Activated CD8-positive, alpha-beta memory T cell treated with anti-CD3 and anti-CD28 coated beads for 1 hour (primary cell): ENCODE data around the gene DYNC2LI1.

Experiments used
- DNase-seq, 2 donors: peaks; one replicate each; pipeline ENCODE4 v3.0.0-alpha.2; 2020; ENCODE audit warnings: low read depth in 1 of 2; ENCODE audit errors: extremely low read depth in 1 of 2

The DYNC2LI1 gene

GRCh38 chr2:43812006-43812405 is 38.2 kb downstream of the DYNC2LI1 start:
- no peak for DNase-seq

GRCh38 chr2:43812947-43813346 is 39.1 kb downstream of the DYNC2LI1 start:
- DNase-seq = no peak

- no peak for DNase-seq
Observed at GRCh38 chr2:43814711-43815110, 40.9 kb downstream of the DYNC2LI1 start.

DNA sequence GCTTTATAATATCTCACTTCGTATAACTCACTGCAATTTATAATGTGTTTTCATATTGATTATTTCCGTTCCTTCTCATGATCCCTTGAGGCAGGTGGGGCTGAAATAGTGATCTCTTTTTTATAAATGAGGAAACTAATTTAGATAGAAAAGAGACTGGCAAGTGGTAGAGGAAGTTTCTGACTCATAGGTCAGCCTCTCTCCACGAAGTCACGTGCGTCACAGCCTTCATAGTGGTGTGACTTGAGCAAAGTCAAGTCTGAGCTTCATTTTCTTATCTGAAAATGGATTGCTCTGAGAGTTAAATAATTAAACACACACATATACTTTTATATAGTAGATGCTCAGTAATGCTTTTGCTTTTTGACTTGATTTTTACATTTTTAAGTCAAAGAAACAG is 44.9 kb downstream of the DYNC2LI1 start:
- DNase-seq = no peak

GRCh38 chr2:43819491-43820163 is 45.8 kb downstream of the DYNC2LI1 start:
- DNase-seq = no peak

DNA sequence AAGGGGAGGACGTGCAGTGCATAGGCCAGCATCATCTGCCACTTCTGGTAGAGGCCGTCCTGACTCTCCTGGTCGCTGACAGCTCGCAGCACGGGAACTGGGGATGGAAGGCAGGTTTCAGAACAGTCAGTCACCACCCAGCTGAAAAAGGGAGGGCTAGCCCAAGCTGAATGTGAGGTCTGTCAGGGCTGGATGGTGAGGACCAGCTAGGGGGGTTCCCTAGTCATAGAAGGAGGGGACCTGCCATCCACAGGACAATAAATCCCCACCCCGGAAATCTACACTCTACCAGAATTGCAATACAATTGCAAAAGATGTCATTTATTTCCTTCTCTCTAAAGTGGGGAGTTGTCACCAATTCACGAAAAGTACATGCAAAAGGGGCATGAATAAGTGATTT is 49.0 kb downstream of the DYNC2LI1 start:
- DNase-seq = no peak

DNA sequence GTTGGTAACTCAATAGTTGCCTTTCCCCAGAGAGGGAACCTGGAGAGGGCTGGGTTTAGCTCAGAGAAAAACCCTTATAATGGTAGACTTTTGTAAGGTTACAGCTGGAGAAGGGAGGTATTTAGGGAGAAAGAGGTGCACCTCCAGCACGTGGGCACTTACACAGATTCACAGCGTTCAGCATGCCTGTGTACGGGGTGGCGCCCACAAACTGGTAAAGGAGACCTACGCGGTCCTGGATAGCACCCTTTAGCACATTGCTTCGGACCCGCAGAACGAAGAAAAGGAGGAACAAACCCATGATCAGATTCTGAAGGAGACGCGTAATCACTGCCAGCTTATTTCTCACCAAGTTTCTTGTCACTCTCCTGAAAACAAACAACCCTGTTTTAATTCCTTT is 49.9 kb downstream of the DYNC2LI1 start:
- no peak for DNase-seq

DNA sequence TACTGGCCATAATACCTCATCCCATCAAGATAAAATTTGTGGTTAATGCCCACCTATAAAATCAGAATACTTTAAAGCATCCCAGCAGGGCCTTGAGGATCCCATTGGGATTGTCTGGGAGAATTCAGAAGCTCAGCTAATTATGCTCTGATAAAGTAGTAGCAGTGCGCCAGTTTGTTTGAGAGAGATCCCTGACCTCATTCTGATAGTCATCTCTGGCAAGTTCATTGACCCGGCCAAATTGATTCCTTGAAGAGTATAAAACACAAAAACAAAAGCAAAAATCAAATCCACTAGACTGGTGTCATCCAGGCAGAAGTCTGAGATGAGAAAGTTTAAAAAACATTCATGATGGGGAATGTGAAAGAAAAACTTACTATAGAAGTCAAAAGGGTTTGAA is 50.7 kb downstream of the DYNC2LI1 start:
- DNase-seq = no peak

DNA sequence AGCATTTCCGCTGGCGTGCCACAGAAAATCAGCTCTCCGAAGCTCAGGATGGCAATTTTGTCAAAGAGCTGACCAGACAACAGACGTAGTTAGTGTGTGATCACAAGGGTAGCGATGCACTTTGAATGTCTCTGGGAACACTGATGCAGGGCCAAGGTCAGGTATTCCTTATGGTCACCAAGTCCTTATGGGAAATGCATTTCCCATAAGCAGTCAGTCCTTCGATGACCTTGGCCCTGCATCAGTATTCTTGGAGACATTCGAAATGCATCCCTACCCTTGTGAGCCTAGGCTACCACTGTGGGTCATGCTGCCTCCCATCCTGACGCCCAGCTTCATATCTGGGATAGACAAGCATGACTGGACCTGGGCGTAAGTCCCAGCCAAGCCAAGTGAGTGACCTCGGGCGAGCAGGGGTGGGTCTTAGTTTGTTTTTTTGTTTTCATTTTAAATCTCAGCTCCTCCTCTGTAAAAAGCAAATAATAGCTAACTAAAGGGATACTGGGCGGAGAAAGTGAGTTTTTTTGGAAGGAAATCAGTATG is 51.2 kb downstream of the DYNC2LI1 start:
- DNase-seq = no peak

- DNase-seq = no peak
Observed at GRCh38 chr2:43825841-43826240, 52.0 kb downstream of the DYNC2LI1 start.

GRCh38 chr2:43826305-43827250 is 52.7 kb downstream of the DYNC2LI1 start:
- DNase-seq = no peak

- DNase-seq = no peak
Observed at GRCh38 chr2:43831543-43832294, 57.9 kb downstream of the DYNC2LI1 start.

DNA sequence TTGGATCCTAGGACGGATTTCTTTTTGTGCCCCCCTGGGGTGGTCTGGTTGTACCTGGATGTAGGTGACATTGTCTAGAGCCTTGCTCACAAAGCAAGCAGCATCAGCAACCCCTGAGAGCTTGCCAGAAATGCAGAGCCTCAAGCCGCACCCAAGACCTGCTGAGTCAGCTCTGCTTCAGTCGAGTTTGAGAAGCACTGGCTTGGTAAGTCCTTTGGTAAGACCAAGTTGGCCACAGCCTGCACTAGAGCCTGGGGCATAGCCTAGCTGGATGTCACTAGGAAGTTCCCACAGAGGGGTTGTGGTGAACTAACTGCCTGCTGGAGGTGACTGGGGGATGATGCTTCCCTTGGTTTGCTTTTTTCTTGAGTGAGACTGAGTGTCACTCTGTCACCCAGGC is 58.6 kb downstream of the DYNC2LI1 start:
- no peak for DNase-seq

- no peak for DNase-seq
Observed at GRCh38 chr2:43837033-43837432, 63.2 kb downstream of the DYNC2LI1 start.

DNA sequence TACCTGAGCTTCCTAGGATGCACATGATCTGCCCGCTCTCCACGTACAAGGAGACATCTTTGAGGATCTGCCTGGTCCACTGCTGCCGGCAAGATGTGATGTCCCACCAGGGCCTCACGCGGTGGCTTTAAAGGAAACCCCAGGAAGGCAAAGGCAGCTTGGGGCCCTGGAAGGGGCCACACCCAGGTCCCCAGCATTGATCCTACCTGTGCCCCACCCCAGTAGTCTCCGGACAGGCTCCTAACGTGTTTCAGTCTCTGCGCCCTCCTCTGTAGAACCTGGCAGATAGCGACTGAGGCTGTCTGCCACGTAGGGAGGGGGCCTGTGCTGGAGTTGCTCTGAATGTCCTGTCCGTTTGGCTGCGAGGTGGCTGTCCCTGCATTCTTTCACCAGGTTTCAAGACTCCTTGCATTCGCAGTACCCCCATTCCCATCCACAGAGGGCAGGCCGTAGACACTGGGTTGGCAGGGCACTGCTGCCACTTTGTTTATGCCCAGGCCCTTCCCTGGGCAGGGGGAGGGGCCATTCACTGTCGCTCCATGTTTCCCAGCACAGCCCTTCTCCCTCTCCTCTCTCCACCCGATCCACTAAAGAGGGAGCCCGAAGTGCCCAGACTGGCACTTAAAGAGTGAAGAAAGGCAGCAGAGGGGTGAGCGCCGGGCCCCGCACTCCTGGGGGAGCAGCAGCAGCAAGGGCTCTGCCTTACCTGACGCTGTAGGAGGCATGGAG is 64.2 kb downstream of the DYNC2LI1 start:
- no peak for DNase-seq

DNA sequence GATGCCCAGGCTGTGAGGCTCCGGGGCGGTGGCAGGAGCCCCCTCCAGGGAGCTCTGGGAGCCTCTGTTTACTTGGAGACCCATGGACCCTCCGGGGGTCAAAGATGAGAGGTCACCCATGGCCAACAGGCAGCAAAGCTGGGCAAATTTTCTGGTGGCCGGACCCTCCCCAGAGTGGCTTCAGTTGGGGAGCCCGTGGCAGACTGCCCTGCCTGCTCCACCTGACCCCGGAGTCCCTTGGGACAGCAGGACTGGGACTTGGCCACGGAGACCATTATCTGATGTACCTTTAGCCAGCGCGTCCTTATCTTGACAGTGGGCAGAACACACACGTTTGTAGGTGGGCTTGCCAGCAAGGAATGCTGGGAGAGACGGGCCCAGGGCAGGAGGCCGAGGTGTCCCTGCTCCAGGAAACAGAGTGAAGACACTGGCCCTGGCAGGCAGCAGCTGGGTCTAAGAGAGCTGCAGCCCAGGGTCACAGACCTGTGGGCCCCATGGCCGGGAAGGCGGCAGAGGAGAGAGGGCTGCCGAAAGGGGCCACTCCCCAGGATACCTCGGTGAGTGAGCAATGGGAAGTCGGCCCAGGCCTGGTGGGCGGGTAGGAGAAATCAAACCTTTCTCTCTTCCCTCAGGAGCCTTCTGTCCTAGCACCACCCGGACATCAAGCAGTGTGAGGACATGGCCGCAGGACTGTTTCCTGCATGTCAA is 64.9 kb downstream of the DYNC2LI1 start, which contains the start of the genes ABCG5 and ABCG8:
TSS of gene ABCG5 (minus strand) at position 280 of the 708 bp plus-strand sequence. CDS start at position 120, 160 bp downstream.
TSS of gene ABCG8 (plus strand) at position 412 of the 708 bp plus-strand sequence. CDS start at position 495, 83 bp downstream.
- DNase-seq = no peak

- DNase-seq = no peak
Observed at GRCh38 chr2:43839776-43840564, 66.1 kb downstream of the DYNC2LI1 start.

DNA sequence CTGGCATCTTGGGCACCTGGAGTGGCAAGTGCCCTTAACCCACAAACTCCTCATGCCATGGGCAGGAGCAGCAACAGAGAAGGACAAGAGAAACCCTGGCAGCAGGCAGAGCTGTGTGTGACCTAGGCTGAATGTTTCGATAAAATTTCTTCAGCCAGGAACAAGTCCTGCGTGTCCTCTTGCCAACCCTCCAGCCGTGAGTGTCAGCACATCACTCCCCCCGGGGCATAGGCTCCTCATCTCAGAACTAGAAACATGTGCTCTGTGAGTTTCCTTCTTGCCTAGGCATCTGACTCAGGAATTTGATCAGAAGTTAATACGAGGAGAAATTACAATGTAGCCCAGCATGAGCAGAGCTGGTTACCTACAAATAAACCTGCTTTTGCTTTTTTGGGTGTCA is 67.1 kb downstream of the DYNC2LI1 start:
- no peak for DNase-seq
